GM18517 (cell line): ENCODE results near the gene POTEG.
"Not testable (repeated sequence)": the region's sequence is repeated elsewhere in the genome, so short reads cannot be mapped to it uniquely, and the experiment has no call there.

Experiments
- ATAC-seq: cut with Tn5 transposase; IDR thresholded peaks from one replicate; pipeline ENCODE4 v1.9.1; 2021; ENCODE audit warnings: mild to moderate bottlenecking, moderate library complexity; ENCODE audit not compliant: unreplicated experiment

Gene POTEG

DNA sequence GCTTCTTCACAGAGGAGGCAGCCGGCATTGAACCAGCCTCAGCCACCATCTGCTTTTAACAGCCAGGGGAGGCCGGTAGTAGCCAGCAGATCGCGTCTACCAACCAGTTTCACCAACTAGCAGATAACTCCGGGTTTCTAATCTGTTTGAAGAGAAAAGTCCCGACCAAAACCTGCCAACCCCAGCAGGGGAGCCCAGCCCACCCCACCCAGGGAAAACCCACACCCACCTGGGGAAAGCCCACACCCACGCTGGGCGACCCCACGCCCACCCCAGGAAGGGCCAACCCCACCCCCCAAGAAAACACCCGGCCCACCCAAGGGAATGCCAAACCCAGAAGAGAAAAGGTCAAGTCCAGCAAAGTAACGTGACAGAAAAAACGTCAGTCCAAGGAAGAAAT lies at the start of gene POTEG:
Gene POTEG (minus strand): TSS at position 101 of the 400 bp plus-strand sequence. CDS start 52 bp downstream, at position 49.
- ATAC-seq = not testable (repeated sequence)

DNA sequence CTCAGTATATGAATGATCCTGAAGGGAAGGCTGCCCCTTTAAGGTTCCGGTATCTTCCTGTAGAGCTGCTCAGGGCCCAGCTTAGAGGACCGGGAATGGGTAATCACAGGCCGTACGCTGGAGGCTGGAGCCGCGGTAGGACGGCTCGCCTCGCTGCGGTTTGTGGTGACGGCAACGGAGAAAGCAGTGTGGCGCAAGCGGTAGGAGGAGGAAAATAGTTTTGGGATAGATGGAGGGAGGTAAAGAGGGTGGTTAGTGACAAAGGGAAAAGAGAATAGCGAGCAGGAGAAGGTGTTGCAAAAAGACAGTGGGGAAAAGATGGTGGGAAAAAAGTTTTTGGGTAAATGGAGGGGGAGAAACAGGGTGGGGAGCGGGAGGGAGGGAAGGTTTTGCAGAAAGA lies 48.0 kb upstream of the POTEG start:
- ATAC-seq = not testable (repeated sequence)

DNA sequence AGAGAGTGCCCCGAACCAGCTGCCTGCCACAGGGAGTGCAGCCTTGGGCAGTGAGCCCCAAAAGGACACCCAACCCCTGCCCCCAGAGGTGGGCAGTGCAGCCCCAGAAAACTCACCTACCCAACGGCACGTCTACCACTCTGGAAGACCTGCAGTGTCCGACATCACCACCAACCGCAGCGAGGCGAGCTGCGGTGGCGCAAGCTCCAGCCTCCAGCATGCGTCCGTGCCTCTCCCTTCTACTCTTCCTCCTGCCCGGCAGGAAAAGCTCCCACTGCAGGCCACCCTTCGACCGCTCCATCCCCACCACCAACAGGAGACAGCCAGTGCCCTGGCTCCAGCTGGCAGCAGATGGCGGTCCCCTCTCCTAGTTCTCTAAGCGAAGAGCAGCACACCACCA lies 47.3 kb upstream of the POTEG start:
- ATAC-seq = not testable (repeated sequence)

DNA sequence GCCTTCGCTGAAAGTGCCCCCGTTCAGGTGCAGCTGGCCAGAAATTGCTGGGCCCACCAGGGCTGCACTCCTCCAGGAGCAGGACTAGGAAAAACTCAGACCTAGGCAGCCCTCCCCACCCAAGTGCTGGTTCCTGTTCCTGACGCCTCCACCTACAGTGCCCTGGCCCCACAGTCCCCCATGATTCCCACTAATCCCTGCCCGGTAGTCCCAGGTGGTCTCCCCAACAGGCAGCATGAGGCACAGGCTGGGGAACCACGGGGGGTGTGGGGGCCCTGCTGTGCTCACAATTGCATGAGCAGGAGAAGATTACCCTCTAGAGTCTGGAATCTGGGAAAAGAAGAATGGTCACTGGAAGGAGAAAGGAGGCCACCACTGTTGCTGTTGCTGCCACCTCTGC lies 46.4 kb upstream of the POTEG start:
- ATAC-seq = not testable (repeated sequence)

DNA sequence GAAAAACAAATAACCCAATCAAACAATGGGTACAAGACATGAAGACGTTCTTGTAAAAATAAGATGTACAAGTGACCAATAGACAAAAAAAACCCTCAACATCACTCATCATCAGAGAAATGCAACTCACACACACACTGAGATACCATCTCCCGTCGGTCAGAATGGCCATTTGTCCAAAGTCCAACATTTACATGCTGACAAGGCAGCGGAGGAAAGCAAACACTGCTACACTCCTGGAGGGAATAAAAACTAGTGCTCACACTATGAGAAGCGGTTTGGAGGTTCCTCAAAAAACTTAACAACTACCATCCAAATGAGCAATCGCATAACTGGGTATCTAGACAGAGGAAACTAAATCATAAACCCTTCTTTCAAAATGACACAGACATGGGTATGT lies 11.6 kb upstream of the POTEG start:
- ATAC-seq = not testable (repeated sequence)

DNA sequence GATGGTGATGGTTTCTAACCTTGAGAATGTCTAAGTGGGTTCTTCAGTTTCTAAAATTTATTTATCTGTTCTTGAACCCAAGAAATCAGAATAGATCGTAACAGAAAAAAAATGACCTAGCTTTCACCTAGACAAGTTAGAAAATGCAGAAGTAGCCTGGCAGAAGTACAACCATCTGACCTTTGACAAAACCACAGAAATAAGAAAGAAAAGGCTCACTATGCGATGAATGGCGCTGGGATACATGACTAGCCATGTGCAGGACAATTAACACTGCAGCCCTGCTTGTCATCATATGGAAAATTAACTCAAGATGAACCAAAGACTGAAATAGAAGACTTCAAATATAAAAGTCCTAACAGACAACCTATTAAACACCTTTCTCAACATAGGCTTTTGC lies 5.7 kb upstream of the POTEG start:
- ATAC-seq = not testable (repeated sequence)

DNA sequence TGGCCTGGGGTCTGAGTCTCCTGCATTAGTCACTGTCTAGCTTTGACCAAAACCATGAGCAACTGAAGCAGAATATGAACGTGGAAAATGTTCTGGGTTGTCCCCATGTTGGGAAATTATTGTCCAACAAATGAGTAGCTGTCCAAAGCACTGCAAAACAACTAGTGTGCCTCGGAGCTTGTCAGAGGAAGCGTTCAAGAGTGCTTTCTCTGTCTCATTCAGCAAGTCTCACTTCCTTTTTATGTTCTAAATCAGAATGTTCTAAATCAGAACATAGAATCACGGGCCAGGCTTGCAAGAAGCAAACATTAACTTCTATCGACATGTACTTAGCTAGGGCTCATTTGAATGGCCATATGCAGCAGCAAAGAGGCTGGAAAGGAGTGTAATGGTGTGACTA lies 5.1 kb upstream of the POTEG start:
- ATAC-seq = not testable (repeated sequence)

DNA sequence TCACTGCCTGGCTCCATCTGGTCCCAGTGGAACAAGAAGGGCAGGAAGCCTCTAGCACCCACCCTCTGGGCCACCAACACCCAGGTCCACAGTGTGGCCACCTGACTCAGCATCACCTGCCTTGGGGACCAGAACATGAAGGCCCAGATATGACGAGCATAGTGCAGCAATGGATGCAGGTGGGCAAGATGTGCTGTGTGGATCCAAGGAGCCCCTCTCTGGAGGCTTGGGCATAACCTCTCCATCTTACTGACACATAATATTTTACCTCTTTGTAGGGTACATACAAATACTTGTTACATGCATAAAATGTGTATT lies 2.9 kb upstream of the POTEG start:
- ATAC-seq = not testable (repeated sequence)

DNA sequence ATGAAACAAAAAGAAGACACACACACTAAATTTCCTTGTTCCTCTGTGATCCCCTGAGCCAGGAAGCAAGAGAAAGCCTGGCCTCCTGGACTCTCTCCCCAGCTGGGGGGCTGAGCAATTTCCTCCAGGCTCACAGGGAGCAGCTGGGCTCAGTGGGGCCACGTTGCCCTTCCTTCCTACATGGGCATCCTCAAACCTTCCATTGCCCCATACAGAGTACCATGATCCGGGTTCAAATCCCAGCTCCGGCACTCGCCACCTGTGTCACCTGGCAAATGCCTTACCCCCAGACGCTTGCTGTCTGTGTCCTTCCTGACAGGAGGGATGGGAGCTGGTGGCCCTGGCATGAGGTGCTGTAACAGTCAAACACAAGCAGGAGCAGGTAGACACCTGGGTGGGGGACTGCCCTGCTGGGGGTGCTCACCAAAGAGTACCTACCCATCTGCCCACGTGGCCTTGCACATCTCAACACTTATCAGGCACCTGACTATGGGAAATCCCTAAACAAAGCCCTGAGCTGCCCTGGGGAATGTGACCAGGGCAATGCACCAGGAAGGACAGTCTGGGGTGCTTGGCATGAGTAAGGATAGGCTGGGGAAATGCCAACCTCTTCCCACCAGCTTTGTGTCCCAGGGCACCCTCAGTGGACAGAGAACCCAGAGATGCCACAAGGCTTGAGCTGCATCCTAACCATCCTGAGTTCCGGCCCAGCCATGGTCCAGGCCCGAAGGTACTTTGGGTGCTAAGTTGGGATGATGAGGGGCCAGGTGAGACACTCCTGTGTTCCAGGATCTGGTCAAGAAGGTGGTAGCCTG lies 2.4 kb upstream of the POTEG start:
- ATAC-seq = not testable (repeated sequence)

DNA sequence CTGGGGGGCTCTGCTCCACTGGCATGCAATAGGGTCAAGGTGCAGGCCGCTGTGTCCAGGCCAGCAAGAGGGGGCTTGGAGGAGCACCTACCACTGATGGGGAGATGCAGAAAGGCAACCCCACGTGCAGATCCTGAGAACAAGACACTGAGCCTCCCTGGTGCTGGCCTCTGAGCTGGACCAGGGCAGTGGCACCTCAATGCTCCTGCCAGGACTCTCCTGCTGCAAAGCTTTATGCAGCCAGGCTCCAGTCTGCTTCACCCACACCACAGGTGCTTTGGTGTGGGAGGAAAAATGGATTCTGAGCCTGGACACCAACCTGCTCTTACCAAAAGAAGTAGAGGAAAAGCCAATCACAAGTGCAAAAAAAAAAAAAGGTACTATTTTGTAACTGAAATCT lies 1.7 kb upstream of the POTEG start:
- not testable (repeated sequence) for ATAC-seq

DNA sequence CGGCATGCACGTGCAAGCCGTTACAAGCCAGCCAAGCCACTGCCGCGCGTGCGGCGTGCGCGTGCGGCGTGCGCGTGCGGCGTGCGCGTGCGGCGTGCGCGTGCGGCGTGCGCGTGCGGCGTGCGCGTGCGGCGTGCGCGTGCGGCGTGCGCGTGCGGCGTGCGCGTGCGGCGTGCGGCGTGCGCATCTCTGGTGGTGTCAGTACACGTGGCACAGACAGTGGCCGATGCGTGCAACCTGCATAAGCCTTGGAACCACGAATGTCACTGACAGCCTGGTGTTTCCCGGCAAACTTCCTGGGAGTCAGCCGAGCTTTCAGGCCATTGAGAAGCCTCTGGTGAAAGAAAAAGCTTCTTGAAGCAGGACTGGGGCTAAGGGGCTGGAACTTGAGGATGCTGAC lies 750 bp upstream of the POTEG start:
- not testable (repeated sequence) for ATAC-seq

DNA sequence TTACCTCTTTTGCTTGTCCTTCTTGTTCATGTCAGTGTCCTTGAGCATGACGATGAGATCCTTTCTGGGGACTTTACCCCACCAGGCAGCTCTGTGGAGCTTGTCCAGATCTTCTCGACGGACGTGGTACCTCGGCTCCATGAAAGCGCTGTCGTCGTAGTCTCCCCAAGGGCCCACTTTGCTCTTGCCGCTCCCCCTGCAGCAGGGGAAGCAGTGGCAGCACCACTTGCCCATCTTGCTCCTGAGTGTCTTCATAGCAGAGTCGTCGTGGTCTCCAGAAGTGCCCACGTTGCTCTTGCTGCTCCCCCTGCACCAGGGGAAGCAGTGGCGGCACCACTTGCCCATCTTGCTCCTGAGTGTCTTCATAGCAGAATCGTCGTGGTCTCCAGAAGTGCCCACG lies 376 bp downstream of the POTEG start:
- ATAC-seq = not testable (repeated sequence)

DNA sequence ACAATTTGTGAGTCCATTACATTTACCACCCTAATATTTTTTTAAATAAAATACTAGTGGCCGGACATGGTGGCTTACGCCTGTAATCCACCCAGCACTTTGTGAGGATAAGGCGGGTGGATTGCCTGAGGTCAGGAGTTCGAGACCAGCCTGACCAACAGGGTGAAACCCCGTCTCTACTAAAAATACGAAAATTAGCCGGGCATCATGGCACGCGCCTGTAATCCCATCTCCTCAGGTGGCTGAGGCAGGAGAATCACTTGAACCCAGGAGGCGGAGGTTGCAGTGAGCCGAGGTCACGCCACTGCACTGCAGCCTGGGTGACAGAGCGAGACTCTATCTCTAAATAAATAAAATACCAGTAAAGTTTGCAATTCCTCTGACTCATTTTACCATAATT lies 25.6 kb downstream of the POTEG start:
- not testable (repeated sequence) for ATAC-seq

DNA sequence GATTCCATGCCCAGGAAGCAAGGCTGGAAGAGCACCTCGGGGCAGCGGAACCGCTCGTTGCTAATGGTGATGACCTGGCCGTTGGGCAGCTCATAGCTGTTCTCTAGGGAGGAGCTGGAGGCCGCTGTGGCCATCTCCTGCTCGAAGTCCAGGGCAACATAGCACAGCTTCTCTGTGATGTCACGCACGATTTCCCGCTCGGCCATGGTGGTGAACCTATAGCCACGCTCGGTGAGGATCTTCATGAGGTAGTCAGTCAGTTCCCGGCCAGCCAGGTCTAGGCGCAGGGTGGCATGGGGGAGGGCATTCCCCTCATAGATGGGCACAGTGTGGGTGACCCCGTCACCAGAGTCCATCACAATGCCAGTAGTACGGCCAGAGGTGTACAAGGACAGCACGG lies 32.0 kb downstream of the POTEG start:
- not testable (repeated sequence) for ATAC-seq

DNA sequence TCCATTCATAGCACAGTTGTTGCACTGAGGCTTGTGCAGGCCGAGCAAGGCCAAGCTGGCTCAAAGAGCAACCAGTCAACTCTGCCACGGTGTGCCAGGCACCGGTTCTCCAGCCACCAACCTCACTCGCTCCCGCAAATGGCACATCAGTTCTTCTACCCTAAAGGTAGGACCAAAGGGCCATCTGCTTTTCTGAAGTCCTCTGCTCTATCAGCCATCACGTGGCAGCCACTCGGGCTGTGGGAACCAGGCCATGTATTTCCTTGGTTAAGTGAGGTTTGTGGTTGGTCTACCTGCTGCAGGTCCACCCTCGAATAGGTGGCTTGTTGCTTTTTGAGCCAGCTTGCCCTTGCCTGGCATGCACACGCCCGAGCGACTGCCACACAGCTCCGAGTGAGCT lies 39.4 kb downstream of the POTEG start:
- not testable (repeated sequence) for ATAC-seq

DNA sequence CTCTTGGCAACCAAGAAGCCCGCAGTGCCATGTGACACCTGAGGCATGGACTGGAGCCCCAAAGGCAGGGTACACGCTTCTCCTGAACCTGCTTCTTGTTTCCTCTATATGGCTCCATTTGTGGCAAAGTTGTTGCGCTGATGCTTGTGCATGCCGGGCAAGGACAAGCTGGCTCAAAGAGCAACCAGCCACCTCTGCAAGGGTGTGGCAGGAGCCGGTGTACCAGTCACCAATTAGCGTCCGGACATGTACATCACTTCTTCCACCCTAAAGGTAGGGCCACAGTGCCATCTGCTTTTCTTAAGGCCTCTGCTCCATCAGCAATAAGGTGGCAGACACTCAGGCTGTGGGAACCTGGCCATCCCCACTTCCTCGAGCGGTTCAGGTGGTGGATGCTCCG lies 43.9 kb downstream of the POTEG start:
- not testable (repeated sequence) for ATAC-seq

DNA sequence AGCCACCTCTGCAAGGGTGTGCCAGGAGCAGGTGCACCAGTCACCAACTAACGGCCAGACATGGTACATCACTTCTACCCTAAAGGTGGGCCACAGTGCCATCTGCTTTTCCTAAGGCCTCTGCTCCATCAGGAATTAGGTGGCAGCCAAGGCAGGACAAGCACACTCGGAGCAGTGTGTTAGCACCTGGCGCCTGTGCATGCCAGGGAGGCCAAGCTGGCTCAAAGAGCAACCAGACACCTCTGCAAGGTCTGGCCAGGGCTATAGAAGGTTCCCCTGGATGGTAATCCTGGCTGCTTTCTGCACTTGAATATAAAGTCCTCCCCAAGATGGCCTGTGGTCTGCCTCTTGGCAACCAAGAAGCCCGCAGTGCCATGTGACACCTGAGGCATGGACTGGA lies 45.4 kb downstream of the POTEG start:
- not testable (repeated sequence) for ATAC-seq

DNA sequence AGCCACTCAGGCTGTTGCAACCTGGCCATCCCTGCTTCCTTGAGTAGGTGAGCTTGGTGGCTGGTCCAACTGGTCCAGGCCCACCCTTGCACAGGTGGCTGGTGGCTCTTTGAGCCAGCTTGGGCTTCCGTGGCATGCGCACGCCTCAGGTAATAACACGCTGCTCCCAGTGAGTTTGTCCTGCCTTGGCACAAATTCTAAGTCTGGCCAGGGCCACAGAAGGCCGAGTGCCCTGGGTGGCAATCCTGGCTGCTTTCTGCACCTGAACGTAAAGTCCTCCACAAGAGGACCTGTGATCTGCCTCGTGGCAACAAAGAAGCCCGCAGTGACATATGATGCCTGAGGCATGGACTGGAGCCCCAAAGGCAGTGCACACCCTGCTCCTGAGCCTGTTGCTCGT lies 47.1 kb downstream of the POTEG start:
- not testable (repeated sequence) for ATAC-seq

DNA sequence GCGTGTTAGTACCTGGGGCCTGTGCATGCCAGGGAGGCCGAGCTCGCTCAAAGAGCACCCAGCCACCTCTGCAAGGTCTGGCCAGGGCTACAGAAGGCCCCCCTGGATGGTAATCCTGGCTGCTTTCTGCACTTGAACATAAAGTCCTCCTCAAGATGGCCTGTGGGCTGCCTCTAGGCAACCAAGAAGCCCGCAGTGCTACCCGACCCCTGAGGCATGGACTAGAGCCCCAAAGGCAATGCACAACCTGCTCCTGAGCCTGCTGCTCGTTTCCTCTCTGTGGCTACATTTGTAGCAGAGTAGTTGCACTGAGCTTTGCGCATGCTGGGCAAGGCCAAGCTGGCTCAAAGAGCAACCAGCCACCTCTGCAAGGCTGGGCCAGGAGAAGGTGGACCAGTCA lies 47.8 kb downstream of the POTEG start:
- ATAC-seq = not testable (repeated sequence)

DNA sequence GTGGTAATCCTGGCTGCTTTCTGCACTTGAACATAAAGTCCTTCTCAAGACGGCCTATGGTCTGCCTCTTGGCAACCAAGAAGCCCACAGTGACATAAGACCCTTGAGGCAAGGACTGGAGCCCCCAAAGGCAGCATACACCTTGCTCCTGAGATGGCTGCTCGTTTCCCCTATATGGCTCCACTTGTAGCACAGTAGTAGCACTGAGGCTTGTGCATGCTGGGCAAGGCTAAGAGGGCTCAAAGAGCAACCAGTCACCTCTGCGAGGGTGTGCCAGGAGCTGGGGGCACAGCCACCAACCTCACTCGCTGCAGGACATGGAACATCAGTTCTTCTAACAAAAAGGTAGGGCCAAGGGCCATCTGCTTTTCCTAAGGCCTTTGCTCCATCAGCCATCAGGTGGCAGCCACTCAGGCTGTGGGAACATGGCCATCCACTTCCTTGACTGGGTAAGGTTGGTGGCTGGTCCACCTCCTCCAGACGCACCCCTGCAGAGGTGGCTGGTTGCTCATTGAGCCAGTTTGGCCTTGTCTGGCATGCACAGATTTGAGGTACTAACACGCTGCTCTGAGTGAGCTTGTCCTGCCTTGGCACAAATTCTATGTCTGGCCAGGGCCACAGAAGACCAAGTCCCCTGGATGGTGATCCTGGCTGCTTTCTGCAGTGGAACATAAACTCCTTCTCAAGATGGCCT lies 49.9 kb downstream of the POTEG start:
- ATAC-seq = not testable (repeated sequence)

DNA sequence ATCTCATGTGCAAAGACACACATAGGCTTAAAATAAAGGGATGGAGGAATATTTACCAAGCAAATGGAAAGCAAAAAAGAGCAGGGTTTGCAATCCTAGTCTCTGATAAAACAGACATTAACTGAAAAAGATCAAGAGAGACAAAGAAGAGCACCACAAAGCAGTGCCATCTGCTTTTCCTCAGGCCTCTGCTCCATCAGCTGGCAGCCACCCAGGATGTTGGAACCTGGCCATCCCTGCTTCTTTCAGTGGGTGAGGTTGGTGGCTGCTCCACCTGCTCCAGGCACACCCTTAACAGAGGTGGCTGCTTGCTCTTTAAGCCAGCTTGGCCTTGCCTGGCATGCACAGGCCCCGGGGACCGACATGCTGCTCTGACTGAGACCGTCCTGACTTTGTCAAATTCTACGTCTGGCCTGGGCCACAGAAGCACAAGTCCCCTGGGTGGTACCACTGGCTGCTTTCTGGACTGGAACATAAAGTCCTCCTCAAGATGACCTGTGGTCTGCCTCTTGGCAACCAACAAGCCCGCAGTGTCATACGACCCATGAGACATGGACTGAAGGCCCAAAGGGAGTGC lies 51.0 kb downstream of the POTEG start:
- not testable (repeated sequence) for ATAC-seq

DNA sequence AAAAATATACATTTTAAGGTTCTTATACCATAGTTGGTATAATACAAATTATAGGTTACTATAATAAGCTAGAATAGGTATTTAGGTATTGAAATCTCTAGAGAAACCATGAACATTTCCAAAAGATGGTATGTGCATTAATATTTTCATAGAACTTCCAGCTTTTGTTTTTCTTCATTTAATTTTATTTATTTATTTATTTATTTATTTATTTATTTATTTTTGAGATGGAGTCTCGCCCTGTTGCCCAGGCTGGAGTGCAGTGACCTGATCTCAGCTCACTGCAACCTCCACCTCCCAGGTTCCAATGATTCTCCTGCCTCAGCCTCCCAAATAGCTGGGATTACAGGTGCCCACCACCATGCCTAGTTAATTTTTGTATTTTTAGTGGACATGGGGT lies 54.0 kb downstream of the POTEG start:
- not testable (repeated sequence) for ATAC-seq
